ENCODE data around the gene SLC22A3.

The SLC22A3 gene

DNA sequence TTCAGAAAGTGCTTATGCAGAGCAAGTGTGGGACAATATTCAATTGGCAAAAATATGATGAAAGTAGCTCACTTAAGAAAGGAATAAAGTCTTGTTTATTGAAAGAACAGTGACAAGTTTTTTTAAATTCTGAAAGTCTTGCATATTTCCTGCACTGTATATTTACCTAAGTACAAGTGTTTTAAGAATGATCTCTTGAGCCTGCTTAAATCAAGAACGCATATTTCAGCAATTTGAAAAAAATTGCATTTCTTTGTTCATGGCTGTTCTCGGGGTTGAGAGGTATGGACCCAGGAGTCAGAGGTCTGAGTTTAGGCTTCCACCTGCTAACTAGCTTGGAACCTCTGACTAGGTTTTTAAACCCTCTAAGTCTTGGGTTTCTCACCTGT is 27.4 kb downstream of the SLC22A3 start:
- TF ChIP-seq TARDBP (IDR thresholded peaks at IDR 0.05) (no peak), SP1 (IDR thresholded peaks at IDR 0.05) (no peak), LEF1 (IDR thresholded peaks at IDR 0.05; ENCODE audit: borderline replicate concordance) (no peak)
- DNase-seq (ENCODE audit: extremely low spot score) = no peak
- CTCF ChIA-PET = no interaction called here
- POLR2A ChIA-PET = no interaction called here

DNA sequence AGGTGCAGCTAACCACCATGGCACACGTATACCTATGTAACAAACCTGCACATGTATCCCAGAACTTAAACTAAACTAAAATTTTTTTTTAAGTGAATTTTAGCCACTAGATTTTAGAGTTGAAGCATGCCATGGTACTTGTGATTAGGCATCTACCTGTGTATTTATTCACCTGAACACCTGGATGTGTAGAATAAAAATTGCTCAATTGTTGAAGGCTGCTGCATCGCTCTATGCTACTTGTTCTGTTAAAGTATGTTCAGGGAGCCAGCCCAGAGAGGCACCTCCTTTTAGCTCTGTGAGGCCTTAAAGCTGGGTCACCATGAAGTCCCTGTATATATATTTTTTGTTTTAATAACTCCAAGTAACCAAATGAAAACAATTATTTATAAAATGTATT is 28.3 kb downstream of the SLC22A3 start:
- no peak for DNase-seq (ENCODE audit: extremely low spot score)
- ChIA-PET POLR2A (no interaction called here), CTCF (no interaction called here)
- TF ChIP-seq SUZ12 (IDR thresholded peaks at IDR 0.05) = no peak
- no peak for TF ChIP-seq FOXK2 (IDR thresholded peaks at IDR 0.05)
- no peak for TF ChIP-seq L3MBTL2 (conservative IDR thresholded peaks at IDR 0.05)
- no peak for TF ChIP-seq ZNF384 (IDR thresholded peaks at IDR 0.05)
- no peak for TF ChIP-seq FOXA1 (IDR thresholded peaks at IDR 0.05)
- TF ChIP-seq TARDBP (IDR thresholded peaks at IDR 0.05) = no peak
- no peak for TF ChIP-seq FOXM1 (IDR thresholded peaks at IDR 0.05; ENCODE audit: borderline replicate concordance)
- TF ChIP-seq NFRKB (IDR thresholded peaks at IDR 0.05) = no peak
- no peak for TF ChIP-seq ELF4 (IDR thresholded peaks at IDR 0.05)
- no peak for TF ChIP-seq HDGF (IDR thresholded peaks at IDR 0.05; ENCODE audit: borderline replicate concordance)
- no peak for TF ChIP-seq LEF1 (IDR thresholded peaks at IDR 0.05; ENCODE audit: borderline replicate concordance)
- no peak for TF ChIP-seq CTBP1 (IDR thresholded peaks at IDR 0.05; ENCODE audit: borderline replicate concordance)
- no peak for TF ChIP-seq BHLHE40 (IDR thresholded peaks at IDR 0.05; ENCODE audit: borderline replicate concordance)
- TF ChIP-seq SP1 (IDR thresholded peaks at IDR 0.05) = no peak
- TF ChIP-seq, protein P1, sequence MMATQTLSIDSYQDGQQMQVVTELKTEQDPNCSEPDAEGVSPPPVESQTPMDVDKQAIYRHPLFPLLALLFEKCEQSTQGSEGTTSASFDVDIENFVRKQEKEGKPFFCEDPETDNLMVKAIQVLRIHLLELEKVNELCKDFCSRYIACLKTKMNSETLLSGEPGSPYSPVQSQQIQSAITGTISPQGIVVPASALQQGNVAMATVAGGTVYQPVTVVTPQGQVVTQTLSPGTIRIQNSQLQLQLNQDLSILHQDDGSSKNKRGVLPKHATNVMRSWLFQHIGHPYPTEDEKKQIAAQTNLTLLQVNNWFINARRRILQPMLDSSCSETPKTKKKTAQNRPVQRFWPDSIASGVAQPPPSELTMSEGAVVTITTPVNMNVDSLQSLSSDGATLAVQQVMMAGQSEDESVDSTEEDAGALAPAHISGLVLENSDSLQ (IDR thresholded peaks at IDR 0.05) = no peak
- no peak for TF ChIP-seq ARNT (IDR thresholded peaks at IDR 0.05)

DNA sequence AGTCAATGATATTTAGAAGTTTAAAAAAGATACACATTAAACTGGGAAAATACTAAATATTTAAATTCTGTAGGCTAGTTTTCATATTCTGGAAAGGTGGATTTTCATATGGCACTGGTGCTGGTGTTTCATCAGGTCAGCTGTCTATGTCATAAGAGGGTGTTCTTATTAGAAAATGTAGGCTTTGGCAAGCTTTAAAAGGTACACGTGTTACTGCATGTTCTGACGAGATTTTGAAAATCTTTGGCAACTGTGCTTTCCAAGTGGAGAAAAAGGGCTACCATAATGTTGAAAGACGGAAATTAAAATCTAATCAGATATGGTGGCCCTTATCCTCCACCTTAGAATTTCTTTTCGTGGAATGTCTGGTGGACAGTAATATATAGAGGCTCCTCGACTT is 30.0 kb downstream of the SLC22A3 start:
- DNase-seq (ENCODE audit: extremely low spot score) = no peak
- TF ChIP-seq, protein P1 (IDR thresholded peaks at IDR 0.05) = no peak
- TF ChIP-seq FOXA1 (IDR thresholded peaks at IDR 0.05) (no peak), CTBP1 (IDR thresholded peaks at IDR 0.05; ENCODE audit: borderline replicate concordance) (no peak), HDGF (IDR thresholded peaks at IDR 0.05; ENCODE audit: borderline replicate concordance) (no peak), FOXM1 (IDR thresholded peaks at IDR 0.05; ENCODE audit: borderline replicate concordance) (no peak), SP1 (IDR thresholded peaks at IDR 0.05) (no peak), FOXK2 (IDR thresholded peaks at IDR 0.05) (no peak), LEF1 (IDR thresholded peaks at IDR 0.05; ENCODE audit: borderline replicate concordance) (no peak), SUZ12 (IDR thresholded peaks at IDR 0.05) (no peak), BHLHE40 (IDR thresholded peaks at IDR 0.05; ENCODE audit: borderline replicate concordance) (no peak), ARNT (IDR thresholded peaks at IDR 0.05) (no peak), NFRKB (IDR thresholded peaks at IDR 0.05) (no peak), ELF4 (IDR thresholded peaks at IDR 0.05) (no peak)
- ChIA-PET CTCF (no interaction called here), POLR2A (no interaction called here)

DNA sequence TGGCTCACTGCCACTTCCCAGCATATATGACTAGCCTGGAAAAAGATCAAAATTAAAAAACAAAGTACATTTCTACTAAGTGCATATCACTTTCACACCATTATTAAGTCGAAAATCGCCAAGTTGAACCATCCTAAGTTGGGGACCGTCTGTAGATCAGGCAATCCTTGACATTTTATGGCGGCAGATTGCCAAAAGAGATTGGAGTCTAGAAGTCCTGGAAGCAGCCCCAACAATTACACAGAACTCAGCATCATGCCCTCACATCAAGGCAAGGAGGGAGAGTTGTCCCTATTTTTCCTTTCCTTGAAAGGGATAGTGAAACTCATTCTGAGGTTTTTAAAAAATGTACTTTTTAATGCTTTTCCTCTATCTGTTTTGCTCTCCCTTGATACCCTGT is 30.7 kb downstream of the SLC22A3 start:
- DNase-seq (ENCODE audit: extremely low spot score) = no peak
- no peak for TF ChIP-seq FOXK2 (IDR thresholded peaks at IDR 0.05)
- TF ChIP-seq SUZ12 (IDR thresholded peaks at IDR 0.05) = no peak
- no peak for TF ChIP-seq BHLHE40 (IDR thresholded peaks at IDR 0.05; ENCODE audit: borderline replicate concordance)
- TF ChIP-seq FOXM1 (IDR thresholded peaks at IDR 0.05; ENCODE audit: borderline replicate concordance) = no peak
- TF ChIP-seq TARDBP (IDR thresholded peaks at IDR 0.05) = no peak
- no peak for TF ChIP-seq L3MBTL2 (conservative IDR thresholded peaks at IDR 0.05)
- TF ChIP-seq ARNT (IDR thresholded peaks at IDR 0.05) = no peak
- no peak for TF ChIP-seq LEF1 (IDR thresholded peaks at IDR 0.05; ENCODE audit: borderline replicate concordance)
- no peak for TF ChIP-seq CTBP1 (IDR thresholded peaks at IDR 0.05; ENCODE audit: borderline replicate concordance)
- TF ChIP-seq ZNF384 (IDR thresholded peaks at IDR 0.05) = no peak
- no peak for TF ChIP-seq FOXA1 (IDR thresholded peaks at IDR 0.05)
- TF ChIP-seq, protein P1 (IDR thresholded peaks at IDR 0.05) = no peak
- no peak for TF ChIP-seq NFRKB (IDR thresholded peaks at IDR 0.05)
- TF ChIP-seq ELF4 (IDR thresholded peaks at IDR 0.05) = no peak
- no peak for TF ChIP-seq SP1 (IDR thresholded peaks at IDR 0.05)
- ChIA-PET POLR2A (no interaction called here), CTCF (no interaction called here)

DNA sequence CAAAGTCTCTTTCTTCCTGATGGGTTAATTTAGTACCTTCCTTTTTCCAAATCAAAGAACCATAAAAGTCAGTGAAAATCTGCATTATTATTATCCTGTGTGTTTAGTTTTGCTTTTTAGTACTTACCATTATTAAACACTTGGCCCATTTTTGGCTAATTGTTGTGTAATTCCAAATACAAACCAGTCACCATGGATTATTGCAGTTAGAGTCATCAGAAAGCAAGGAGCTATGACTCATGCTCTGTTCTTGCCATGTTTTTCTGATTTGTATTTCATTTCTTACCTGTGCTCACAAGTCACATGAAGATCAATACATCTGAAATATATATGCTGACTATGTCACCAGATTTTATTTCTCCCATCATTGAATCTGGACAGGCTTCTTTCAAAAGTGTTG is 31.3 kb downstream of the SLC22A3 start:
- ChIA-PET POLR2A (no interaction called here), CTCF (no interaction called here)
- TF ChIP-seq TARDBP (IDR thresholded peaks at IDR 0.05) (no peak), FOXA1 (IDR thresholded peaks at IDR 0.05) (no peak), CTBP1 (IDR thresholded peaks at IDR 0.05; ENCODE audit: borderline replicate concordance) (no peak), HDGF (IDR thresholded peaks at IDR 0.05; ENCODE audit: borderline replicate concordance) (no peak), SP1 (IDR thresholded peaks at IDR 0.05) (no peak), FOXK2 (IDR thresholded peaks at IDR 0.05) (no peak), L3MBTL2 (conservative IDR thresholded peaks at IDR 0.05) (no peak), LEF1 (IDR thresholded peaks at IDR 0.05; ENCODE audit: borderline replicate concordance) (no peak), ELF4 (IDR thresholded peaks at IDR 0.05) (no peak)
- TF ChIP-seq, protein P1 (IDR thresholded peaks at IDR 0.05) = no peak
- no peak for DNase-seq (ENCODE audit: extremely low spot score)

DNA sequence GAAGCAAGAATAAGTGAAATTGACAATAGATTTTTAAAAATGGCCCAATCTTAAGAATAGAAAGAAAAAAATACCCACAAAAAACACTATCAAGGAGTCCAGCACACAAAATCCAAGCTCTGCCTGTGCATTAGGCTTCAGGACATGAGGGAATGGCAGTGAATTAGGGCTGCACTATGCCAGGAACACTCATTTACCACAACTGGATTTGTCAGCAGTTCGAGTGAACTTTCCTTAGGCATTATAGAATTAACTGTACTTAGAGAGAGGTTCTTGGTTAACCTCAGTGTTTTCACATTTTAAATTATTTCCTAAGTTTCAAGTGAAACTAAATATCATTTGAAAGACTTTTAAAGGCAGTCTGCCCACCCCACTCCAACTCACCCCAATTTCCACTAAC is 34.8 kb downstream of the SLC22A3 start:
- POLR2A ChIA-PET = no interaction called here
- TF ChIP-seq LEF1 (IDR thresholded peaks at IDR 0.05; ENCODE audit: borderline replicate concordance) = no peak
- TF ChIP-seq TARDBP (IDR thresholded peaks at IDR 0.05) = no peak
- TF ChIP-seq ZNF384 (IDR thresholded peaks at IDR 0.05) = no peak
- TF ChIP-seq, protein P1 (IDR thresholded peaks at IDR 0.05) = no peak
- no peak for TF ChIP-seq NFRKB (IDR thresholded peaks at IDR 0.05)
- no peak for TF ChIP-seq ARNT (IDR thresholded peaks at IDR 0.05)
- TF ChIP-seq ELF4 (IDR thresholded peaks at IDR 0.05) = no peak
- no peak for TF ChIP-seq SP1 (IDR thresholded peaks at IDR 0.05)
- no peak for TF ChIP-seq FOXM1 (IDR thresholded peaks at IDR 0.05; ENCODE audit: borderline replicate concordance)
- TF ChIP-seq L3MBTL2 (conservative IDR thresholded peaks at IDR 0.05) = no peak
- TF ChIP-seq CTBP1 (IDR thresholded peaks at IDR 0.05; ENCODE audit: borderline replicate concordance) = no peak
- TF ChIP-seq SUZ12 (IDR thresholded peaks at IDR 0.05) = no peak
- no peak for TF ChIP-seq HDGF (IDR thresholded peaks at IDR 0.05; ENCODE audit: borderline replicate concordance)
- no peak for TF ChIP-seq FOXK2 (IDR thresholded peaks at IDR 0.05)
- TF ChIP-seq FOXA1 (IDR thresholded peaks at IDR 0.05) = no peak
- TF ChIP-seq BHLHE40 (IDR thresholded peaks at IDR 0.05; ENCODE audit: borderline replicate concordance) = no peak
- CTCF ChIA-PET = no interaction called here
- no peak for DNase-seq (ENCODE audit: extremely low spot score)
